Colonic mucosa (tissue), 4 donors: ENCODE data around the gene HAUS3. TPM values are rescaled to one million over a fixed set of nuclear protein-coding genes. Genes with fewer than 3 reads are reported as not detected.
"Not testable (repeated sequence)": the region's sequence is repeated elsewhere in the genome, so short reads cannot be mapped to it uniquely, and the experiment has no call there.

Experiments
- DNase-seq: peaks from one replicate; pipeline ENCODE4 v3.0.0-alpha.2; 2020
- H3K27ac ChIP-seq: fragments of 200-600 bp; one replicate; pipeline ENCODE4 v1.8.0; 2021
- H3K27me3 ChIP-seq: fragments of 200-600 bp; one replicate; pipeline ENCODE4 v1.8.0; 2021
- H3K36me3 ChIP-seq: fragments of 200-600 bp; one replicate; pipeline ENCODE4 v1.8.0; 2021
- H3K4me1 ChIP-seq: fragments of 200-600 bp; one replicate; pipeline ENCODE4 v1.8.0; 2021; ENCODE audit warnings: mild to moderate bottlenecking
- H3K4me3 ChIP-seq: fragments of 200-600 bp; one replicate; pipeline ENCODE4 v1.8.0; 2021
- H3K9ac ChIP-seq, 2 donors: one replicate each; pipeline ENCODE4 v1.7.0; 2013; ENCODE audit warnings: control low read depth in 2 of 2, low read depth in 2 of 2, low read length in 2 of 2
- H3K9me3 ChIP-seq: fragments of 200-600 bp; one replicate; pipeline ENCODE4 v1.8.0; 2021
- CTCF ChIP-seq: fragments of 200-600 bp; IDR thresholded peaks from one replicate; pipeline ENCODE4 v1.8.0; 2022; ENCODE audit warnings: antibody characterized with exemption, mild to moderate bottlenecking
- intact Hi-C: fragments of 100-400 bp; cut with DNase I; formaldehyde crosslinking; loops from one replicate; pipeline ENCODE4 v1.14.1; 2022
- total RNA-seq, 2 donors: library from RNA; stranded (reverse); fragmentation: NEBNext Ultra II Directional in 1 of 2; extraction: Animal tissue kit (Norgen Biotek cat#: 25700) in 1 of 2; gene quantifications; one replicate each; pipeline ENCODE4 v1.2.1, GENCODE V29; 2021
- donor health status: healthy.
- donor health status: DM: no; HTN: no; CAD: no.
- donor health status: DM: no; HTN: no; CAD: no.

Gene HAUS3
- total RNA-seq, 2 donors from 2014 or later = 9.1 to 13.0 TPM

- TF ChIP-seq CTCF = no peak
- intact Hi-C loops = no loop called here
Observed at GRCh38 chr4:2212831-2213230, 29.1 kb downstream of the HAUS3 start.

GRCh38 chr4:2202789-2203188, 39.1 kb downstream of the HAUS3 start:
- H3K4me3 ChIP-seq, DNase-seq, H3K27me3 ChIP-seq, intact Hi-C loops, H3K4me1 ChIP-seq, H3K9ac ChIP-seq, H3K36me3 ChIP-seq, H3K9me3 ChIP-seq, H3K27ac ChIP-seq: not testable (repeated sequence)

More at GRCh38 chr4:2212831-2213230, 29.1 kb downstream of the HAUS3 start:
- no peak for DNase-seq
- H3K4me3 ChIP-seq = no peak overlapping the region
- H3K9ac ChIP-seq = no peak overlapping the region
- no peaks in the 10 kb centered on the region for H3K36me3 ChIP-seq
- H3K9me3 ChIP-seq = no peaks in the 10 kb centered on the region
- no peak overlapping the region for H3K27ac ChIP-seq
- H3K4me1 ChIP-seq = no peaks in the 10 kb centered on the region
- H3K27me3 ChIP-seq = no peaks in the 10 kb centered on the region

GRCh38 chr4:2194496-2194895, 47.4 kb downstream of the HAUS3 start:
- intact Hi-C loops = loop anchor here (10.0 kb wide), 2 partner anchors 360 to 440 kb away; no protein-coding TSS in a partner anchor
- H3K27ac ChIP-seq = no peak overlapping the region
- H3K4me3 ChIP-seq = no peak overlapping the region

GRCh38 chr4:2193326-2193725, 48.6 kb downstream of the HAUS3 start:
- no peaks in the 10 kb centered on the region for H3K27me3 ChIP-seq
- H3K36me3 ChIP-seq = no peaks in the 10 kb centered on the region
- no peak overlapping the region for H3K9ac ChIP-seq
- no peak overlapping the region for H3K27ac ChIP-seq
- H3K4me3 ChIP-seq = no peak overlapping the region
- no peak for TF ChIP-seq CTCF
- intact Hi-C loops = loop anchor here (10.0 kb wide), 2 partner anchors 359 to 439 kb away; no protein-coding TSS in a partner anchor
- DNase-seq = no peak
- no peaks in the 10 kb centered on the region for H3K9me3 ChIP-seq
- no peaks in the 10 kb centered on the region for H3K4me1 ChIP-seq

More at GRCh38 chr4:2194496-2194895, 47.4 kb downstream of the HAUS3 start:
- no peaks in the 10 kb centered on the region for H3K4me1 ChIP-seq
- no peak for TF ChIP-seq CTCF
- no peaks in the 10 kb centered on the region for H3K27me3 ChIP-seq
- no peak overlapping the region for H3K9ac ChIP-seq
- no peak for DNase-seq
- H3K36me3 ChIP-seq = no peaks in the 10 kb centered on the region
- H3K9me3 ChIP-seq = no peaks in the 10 kb centered on the region

- DNase-seq = no peak
- intact Hi-C loops = loop anchor here (10.0 kb wide), 1 partner anchor 272 kb away; no protein-coding TSS in a partner anchor
Observed at GRCh38 chr4:2186865-2187172, 55.1 kb downstream of the HAUS3 start.

More at GRCh38 chr4:2186865-2187172, 55.1 kb downstream of the HAUS3 start:
- Histone ChIP-seq H3K4me3 (no peak overlapping the region), H3K27ac (no peak overlapping the region), H3K9me3 (no peaks in the 10 kb centered on the region), H3K9ac (no peak overlapping the region), H3K4me1 (no peaks in the 10 kb centered on the region), H3K36me3 (no peaks in the 10 kb centered on the region), H3K27me3 (no peaks in the 10 kb centered on the region)
- TF ChIP-seq CTCF = no peak
